ENCODE data around the gene IP6K1.
A peak's percentile ranks its signal among the peaks of the same experiment; 100 is the strongest.
"Not testable (repeated sequence)": the region's sequence is repeated elsewhere in the genome, so short reads cannot be mapped to it uniquely, and the experiment has no call there.

Gene IP6K1

GRCh38 chr3:49786357-49787181 lies at the start of gene IP6K1:
Gene IP6K1 (minus strand): TSS chr3:49786542. CDS start chr3:49748040, 38,502 bp downstream.
- DNase-seq (ENCODE audit: low spot score) (peak; percentile 99), FAIRE-seq (peak; percentile 87)

DNA sequence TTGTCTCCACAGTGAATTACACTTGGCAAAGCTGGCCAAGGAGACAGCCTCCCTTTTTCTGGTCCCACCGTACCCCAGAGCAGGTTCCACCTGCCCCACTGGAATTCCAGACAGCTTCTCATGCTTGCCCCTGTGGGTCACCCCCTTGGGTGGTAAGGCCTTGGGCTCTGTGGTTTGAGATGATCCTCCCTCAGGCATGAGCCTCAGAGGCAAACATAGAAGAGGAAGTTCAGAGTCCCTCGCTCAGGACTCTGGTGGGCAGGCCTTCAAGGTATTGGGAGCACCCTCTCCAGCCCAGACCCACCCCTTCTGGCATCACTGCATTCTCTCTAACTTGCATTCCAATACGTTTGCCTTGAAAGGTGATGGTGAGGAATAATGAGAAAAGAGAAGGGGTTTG lies 45.0 kb upstream of the IP6K1 start:
- FAIRE-seq (no peak), DNase-seq (ENCODE audit: low spot score) (no peak)

DNA sequence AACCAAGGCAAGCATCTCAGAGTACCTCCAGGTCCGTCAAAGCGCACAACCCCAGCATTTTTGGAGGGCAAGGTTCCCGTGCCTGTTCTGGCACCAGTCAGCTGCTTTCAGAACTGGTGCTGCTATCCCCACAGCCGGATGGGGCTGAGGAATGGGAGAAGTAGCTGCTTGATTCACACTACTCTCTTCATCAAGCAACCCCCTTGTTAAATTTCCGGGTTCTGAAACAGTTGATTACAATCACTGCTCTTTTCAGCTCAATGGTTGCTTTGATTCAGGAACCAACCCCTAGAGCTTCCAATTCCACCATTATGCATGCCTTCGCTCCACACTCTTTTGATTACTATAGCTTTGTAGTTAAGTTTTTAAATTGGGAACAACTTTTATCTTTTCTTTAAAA lies 39.7 kb upstream of the IP6K1 start:
- FAIRE-seq (no peak), DNase-seq (ENCODE audit: low spot score) (no peak)

DNA sequence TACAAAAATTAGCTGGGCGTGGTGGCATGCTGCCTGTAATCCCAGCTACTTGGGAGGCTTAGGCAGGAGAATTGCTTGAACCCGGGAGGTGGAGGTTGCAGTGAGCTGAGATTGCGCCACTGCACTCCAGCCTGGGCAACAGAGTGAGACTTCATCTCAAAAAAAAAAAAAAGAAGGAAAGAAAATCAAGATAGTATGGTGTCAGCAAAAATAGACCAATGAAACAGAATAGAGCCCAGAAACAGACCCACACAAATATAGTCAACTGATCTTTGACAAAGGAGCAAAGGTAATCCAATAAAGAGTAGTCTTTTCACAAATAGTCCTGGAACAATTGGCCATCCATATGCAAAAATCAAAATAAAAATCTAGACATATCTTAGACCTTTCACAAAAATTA lies 36.8 kb upstream of the IP6K1 start:
- not testable (repeated sequence) for DNase-seq (ENCODE audit: low spot score); FAIRE-seq

DNA sequence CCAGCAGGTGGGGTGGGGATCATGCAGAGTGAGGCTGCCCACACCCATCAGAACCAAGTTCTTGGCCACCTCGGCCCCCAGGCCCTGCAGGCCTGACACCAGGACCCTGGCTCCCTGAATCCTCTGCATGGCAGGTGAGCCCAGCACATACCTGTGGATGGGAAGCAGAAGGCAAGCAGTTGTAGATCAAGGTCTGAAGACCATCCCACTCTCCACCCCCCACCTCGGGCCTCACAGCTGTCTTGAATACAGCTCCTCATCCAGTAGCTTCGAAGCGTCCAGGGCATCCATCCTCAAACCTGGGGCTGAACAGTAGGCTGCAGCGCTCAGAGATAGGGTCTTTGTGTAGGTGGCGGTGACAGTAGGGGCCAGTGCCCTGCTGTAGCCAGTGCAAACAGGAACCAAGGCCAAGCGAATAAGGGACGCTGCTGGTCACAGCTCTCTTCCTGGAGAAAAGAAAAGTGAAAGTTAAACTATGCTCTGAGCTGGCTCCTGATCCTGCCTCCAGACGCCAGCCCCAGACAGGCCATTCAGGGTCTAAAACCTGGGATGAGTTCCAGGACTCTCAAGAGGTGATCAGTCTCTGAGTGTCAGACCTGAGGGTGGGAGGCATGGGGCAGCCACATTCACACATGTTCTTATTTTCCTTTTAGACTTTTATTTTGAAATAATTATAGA lies 27.3 kb upstream of the IP6K1 start, which contains the start of gene UBA7:
Gene UBA7 (minus strand): TSS at position 457 of the 678 bp plus-strand sequence. CDS start 166 bp downstream, at position 291.
- DNase-seq (ENCODE audit: low spot score) (peak; percentile 65), FAIRE-seq (peak; percentile 35)

DNA sequence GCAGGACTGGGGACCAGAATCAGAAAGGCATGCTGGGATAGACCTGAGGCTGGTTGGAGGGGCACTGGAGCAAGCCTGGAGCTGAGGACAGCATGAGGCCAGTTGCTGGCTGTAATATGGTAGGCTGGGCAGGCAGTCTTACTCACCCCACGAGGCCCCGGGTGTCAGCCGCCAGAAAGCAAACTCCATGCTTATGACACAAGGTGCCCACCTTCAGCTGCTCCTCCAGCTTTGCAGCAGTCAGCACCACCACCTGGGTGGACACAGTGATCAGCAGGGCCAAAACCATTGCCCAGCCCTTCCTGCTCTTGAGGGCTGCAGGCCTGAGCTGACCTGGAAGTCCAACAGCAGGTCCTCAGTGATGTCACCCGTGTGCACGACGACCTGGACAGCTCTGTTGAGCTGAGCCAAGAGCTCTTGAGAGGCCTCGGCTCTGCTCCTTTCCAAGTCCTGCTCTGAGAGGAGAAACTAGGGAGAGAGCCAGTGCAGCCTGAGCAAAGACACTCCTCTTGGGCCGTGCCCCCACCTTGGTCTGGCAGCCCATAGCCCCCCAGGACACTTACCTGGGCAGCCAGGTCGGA lies 26.7 kb upstream of the IP6K1 start:
- no peak for DNase-seq (ENCODE audit: low spot score)
- no peak for FAIRE-seq

- no peak for FAIRE-seq
- DNase-seq (ENCODE audit: low spot score): no peak
These were observed 21.2 kb upstream of the IP6K1 start for GRCh38 chr3:49807431-49808114.

GRCh38 chr3:49806850-49807249 lies 20.5 kb upstream of the IP6K1 start:
- FAIRE-seq (no peak), DNase-seq (ENCODE audit: low spot score) (no peak)

DNA sequence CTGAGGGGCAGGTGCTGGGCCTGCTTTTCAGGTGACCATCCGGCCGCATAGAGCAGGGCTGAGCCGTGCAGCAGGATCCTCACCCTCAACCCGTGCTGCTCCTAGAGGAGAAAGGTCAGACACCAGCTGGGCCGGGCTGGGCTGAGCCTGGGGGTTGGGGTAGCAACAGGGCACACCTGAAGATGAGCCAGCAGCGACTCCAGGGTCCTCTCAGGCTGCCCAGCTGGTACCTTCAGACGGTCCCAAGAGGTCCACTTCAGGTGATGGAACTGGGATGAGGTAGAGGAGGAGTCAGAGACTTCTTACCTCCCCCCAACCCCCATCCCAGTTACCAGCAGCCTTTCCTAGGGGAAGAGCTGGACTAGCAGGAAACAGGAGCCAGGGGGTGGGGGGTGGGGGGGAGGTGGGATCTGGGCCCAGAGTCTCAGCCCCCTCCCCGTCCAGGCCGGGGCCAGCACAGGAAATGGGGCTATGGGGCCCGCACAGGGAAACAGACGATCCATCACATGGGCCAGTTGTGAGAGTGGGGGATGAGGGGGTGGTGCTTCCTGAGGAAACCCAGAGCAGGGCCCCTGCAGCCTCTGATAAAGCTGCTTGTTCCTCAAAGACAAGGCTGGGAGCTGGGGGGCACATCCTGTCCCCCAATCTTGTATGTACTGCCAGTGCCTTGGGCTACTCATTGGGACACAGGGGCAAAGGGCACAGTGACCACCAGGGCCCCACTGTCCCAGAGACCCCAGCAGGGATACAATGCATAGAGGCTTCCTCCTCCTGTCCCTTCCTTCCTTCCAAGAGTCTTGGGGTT lies 19.8 kb upstream of the IP6K1 start:
- DNase-seq (ENCODE audit: low spot score) (no peak), FAIRE-seq (no peak)

DNA sequence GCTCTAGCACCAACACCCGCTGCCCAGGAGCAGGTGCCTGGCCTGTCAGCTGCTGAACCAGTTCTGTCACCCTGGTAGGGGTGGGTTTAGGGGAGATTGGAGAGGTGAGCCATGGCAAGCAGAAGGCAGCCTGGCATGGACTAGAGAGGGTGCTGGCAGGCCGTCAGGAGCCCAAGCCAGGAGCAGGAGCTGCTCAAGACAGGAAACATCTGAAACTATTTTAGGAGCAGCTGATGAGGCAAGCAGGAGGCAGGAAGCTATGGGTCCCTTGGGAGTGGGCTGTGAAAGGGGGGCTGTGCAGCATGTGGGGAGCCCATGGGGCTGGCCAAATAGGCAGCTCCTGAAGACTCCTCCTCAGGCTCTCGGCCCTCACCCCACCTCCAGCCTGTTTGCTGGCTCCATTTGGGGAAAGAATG lies 19.0 kb upstream of the IP6K1 start:
- FAIRE-seq: no peak
- no peak for DNase-seq (ENCODE audit: low spot score)

DNA sequence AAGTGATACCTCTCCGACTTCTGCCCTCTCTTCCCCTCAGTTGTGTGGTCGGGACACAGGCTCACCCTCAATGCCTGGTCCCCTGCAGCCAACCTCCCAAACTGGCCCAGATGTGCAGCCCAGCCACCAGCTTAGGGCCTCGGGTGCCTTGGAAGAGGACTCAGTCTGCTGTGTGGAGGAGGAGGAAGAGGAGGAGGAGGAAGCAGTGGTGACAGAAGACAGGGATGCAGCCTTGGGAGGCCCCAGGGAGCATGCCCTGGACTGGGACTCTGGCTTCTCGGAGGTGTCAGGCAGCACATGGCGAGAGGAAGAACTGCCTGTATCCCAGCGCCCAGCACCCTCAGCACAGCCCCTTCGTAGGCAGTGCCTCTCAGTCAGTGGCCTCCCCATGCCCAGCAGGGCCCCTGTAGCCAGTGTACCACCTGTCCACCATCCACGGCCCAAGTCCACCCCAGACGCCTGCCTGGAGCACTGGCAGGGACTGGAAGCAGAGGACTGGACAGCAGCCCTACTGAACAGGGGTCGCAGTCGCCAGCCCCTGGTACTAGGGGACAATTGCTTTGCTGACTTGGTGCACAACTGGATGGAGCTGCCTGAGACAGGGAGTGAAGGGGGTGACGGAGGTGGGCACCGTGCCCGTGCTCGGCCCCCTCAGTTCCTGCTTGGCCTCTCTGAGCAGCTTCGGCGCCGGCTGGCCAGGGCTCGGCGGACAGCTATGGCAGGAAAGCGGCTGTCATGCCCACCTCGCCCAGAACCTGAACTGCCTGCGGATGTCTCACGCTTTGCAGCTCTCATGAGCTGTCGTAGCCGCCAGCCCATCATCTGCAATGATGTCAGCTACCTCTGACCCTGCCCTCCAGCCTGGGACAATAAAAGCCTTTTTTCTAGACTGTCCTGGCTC lies 18.0 kb upstream of the IP6K1 start:
- no peak for FAIRE-seq

GRCh38 chr3:49803465-49804140 lies 17.3 kb upstream of the IP6K1 start:
- DNase-seq (ENCODE audit: low spot score) (no peak), FAIRE-seq (no peak)

More for the DNA sequence above, 18.0 kb upstream of the IP6K1 start:
- no peak for DNase-seq (ENCODE audit: low spot score)

DNA sequence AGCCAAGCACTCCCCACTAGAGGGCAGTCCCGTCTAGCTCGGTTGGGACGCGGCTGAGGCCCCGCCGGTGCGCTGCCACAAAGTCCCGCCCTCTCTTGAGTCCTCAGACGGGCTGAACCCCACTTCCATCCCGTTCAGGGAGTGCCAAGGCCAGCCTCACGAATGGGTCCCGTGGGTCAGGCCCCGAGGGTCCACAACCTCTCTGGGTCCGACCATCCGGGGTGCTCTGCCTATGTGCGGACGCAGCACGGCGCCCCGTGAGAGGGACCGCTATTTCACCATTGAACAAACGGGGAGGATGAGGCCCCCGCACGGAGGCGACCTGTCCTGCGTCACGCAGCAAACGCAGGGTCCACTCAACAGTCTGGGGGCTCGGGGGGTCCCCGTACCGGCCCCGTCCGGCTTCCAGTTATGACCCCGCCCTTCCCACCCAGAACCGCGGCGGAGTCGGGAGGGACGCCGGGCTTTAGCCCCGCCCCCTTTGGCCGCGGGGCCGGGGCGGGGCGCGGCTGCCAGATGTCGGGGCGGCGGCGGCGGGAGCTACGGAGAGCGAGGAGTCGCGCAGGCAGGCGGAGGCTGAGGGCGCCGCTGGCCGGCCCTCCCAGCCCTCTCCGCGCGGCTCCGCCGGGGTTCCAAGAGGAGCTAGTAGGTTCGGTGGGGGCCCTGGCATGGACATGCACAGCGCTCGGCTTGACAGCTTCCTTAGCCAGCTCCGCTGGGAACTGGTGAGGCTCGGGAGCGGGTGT lies 16.6 kb upstream of the IP6K1 start, which contains the start of gene INKA1:
Gene INKA1 (plus strand): TSS at position 543 of the 746 bp plus-strand sequence. CDS start 132 bp downstream, at position 675.
- DNase-seq (ENCODE audit: low spot score): peak; percentile 52

GRCh38 chr3:49801160-49801559 lies 14.8 kb upstream of the IP6K1 start:
- DNase-seq (ENCODE audit: low spot score) (no peak), FAIRE-seq (no peak)

More for the DNA sequence above, 16.6 kb upstream of the IP6K1 start, which contains the start of gene INKA1:
- FAIRE-seq: no peak

DNA sequence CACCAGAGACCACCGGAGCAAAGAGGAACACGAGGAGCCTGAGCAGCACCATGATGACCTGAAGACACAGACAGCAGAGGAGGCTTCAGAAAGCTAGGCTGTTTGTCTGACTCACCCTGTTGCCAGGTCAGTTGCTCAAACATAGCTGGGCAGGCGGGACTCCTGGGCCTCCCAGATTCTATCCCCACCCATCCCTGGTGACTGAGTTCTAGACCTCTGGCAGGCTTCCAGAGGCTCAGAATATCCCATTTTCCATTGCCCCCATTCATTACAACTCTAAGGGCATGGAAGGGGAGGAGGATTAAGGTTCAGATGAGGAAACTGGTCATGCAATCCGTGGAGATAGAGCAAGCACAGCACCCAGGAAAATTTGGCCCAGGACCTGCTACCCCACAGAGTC lies 13.4 kb upstream of the IP6K1 start, which contains the start of gene CDHR4:
Gene CDHR4 (minus strand): TSS at position 113 of the 400 bp plus-strand sequence. CDS start 61 bp downstream, at position 52.
- FAIRE-seq: no peak

GRCh38 chr3:49799105-49799504 lies 12.8 kb upstream of the IP6K1 start:
- DNase-seq (ENCODE audit: low spot score): no peak
- FAIRE-seq: no peak

More for the DNA sequence above, 13.4 kb upstream of the IP6K1 start, which contains the start of gene CDHR4:
- peak; percentile 46 for DNase-seq (ENCODE audit: low spot score)

DNA sequence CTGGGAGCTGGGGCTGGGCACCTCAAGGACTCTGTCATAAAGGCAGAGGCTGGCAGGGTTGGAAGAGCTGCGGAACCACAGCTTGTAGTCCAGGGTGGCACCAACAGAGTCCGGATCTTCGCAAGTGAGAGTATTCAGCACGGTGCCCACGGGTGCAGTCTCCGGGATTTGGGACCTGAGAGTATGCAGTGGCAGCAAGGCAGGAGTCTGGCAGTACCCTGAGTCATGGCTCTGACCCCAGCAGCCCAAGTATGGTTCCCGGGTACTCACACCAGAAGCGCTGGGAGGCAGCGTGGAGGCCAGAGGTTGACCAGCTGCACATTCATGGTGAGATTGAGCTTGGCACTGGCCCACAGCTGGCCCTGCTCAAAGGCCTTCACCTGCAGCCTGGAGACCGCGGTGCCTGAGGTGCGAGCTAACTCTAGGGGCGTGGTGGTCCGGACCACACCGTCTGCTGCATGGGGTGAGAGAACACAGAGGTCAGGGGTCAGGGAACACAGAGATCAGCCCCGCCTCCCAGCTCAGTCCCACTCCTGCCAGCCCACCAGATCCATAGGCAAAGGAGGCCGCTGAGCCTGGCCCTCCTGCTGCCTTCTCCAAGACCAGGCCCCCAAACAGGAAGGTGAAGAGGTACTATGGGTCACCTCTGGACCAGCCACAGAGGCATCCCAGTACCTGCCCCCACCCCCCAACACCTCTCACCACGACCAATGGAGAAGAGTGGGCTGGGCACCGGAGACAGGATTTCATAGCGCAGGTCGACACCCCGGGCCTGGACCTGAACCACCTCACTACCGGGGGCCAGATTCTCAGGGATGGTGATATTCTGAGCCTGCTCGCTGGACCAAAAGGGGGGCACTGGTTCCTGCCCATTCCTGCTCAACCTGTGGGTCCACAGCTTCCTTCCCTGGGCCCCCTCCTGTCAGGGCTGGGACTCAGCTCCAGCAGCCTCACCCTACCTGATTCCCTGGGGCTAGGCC lies 8.9 kb upstream of the IP6K1 start:
- DNase-seq (ENCODE audit: low spot score): no peak
- FAIRE-seq: no peak
